Measurements from ENCODE around the gene SHISA8. TPM values are rescaled to one million over a fixed set of nuclear protein-coding genes. Genes with fewer than 3 reads are reported as not detected.

Gene SHISA8
- 1 to 10 TPM in 6 of 7 donors, under 1 TPM in 1; 0.51 to 5.9 (median 3.6) TPM for total RNA-seq
- polyA plus RNA-seq, result 1 to 10 TPM; 1.2 to 2.0 (median 1.4) TPM
- long read RNA-seq, donor 1, result 0 reads
- long read RNA-seq, donor 2, result 0 reads

- H3K4me1 ChIP-seq, result peaks cover 37 to 95% (median 66%) of the 10 kb centered on the region in 6 donors
- intact Hi-C loops (cut with DNase I; ENCODE audit: low total_unique reads), result no loop called here
- TF ChIP-seq POLR2AphosphoS5 (IDR thresholded peaks at IDR 0.05) (peak; percentile 23 to 50 (median 49)), CTCF (IDR thresholded peaks at IDR 0.05 in 8 of 11, conservative IDR thresholded peaks at IDR 0.05 in 3 of 11) (no peak)
- H3K9me3 ChIP-seq, result no peaks in the 10 kb centered on the region
- peaks cover 4 to 100% (median 64%) of the 10 kb centered on the region in 7 donors for H3K27me3 ChIP-seq (replicated peaks in 1 of 7)
- 8 to 11% (median 9%) methylated on average over 48 to 61 of the region's 63 CpGs for WGBS, 5 donors
- peak within 1 kb of the TSS in 4 of 8 donors; percentile 28 to 70 (median 41) for H3K27ac ChIP-seq
- H3K4me3 ChIP-seq, result peak within 1 kb of the TSS; percentile 35 to 74 (median 46)
- no peaks in the 10 kb centered on the region for H3K36me3 ChIP-seq
- peak; percentile 91 for DNase-seq
Observed at GRCh38 chr22:41915035-41915785, at the start of gene SHISA8. Gene SHISA8, minus strand, starts transcription at chr22:41915074. Its CDS starts 407 bp downstream, at chr22:41914667.

- Histone ChIP-seq H3K4me3 (no peak overlapping the region), H3K27me3 (replicated peaks in 1 of 7) (no peaks in the 10 kb centered on the region)
- intact Hi-C loops (cut with DNase I; ENCODE audit: low total_unique reads), result no loop called here
Observed at GRCh38 chr22:41964112-41964491, 49.2 kb upstream of the SHISA8 start.

GRCh38 chr22:41963453-41964111 lies 48.7 kb upstream of the SHISA8 start:
- Histone ChIP-seq H3K36me3 (no peaks in the 10 kb centered on the region), H3K4me1 (peaks cover 0 to 8% (median 0%) of the 10 kb centered on the region in 6 donors), H3K27me3 (replicated peaks in 1 of 7) (peaks cover 0 to under 1% (median 0%) of the 10 kb centered on the region in 7 donors), H3K27ac (no peak overlapping the region), H3K4me3 (no peak overlapping the region), H3K9me3 (no peaks in the 10 kb centered on the region)
- no peak for DNase-seq
- intact Hi-C loops (cut with DNase I; ENCODE audit: low total_unique reads), result no loop called here
- 73 to 84% (median 78%) methylated on average over 9 of the region's 9 CpGs for WGBS, 5 donors
- no peak for TF ChIP-seq POLR2AphosphoS5 (IDR thresholded peaks at IDR 0.05)
- TF ChIP-seq CTCF (IDR thresholded peaks at IDR 0.05 in 8 of 11, conservative IDR thresholded peaks at IDR 0.05 in 3 of 11), result no peak
- no peak for TF ChIP-seq POLR2A (IDR thresholded peaks at IDR 0.05)

More at GRCh38 chr22:41964112-41964491, 49.2 kb upstream of the SHISA8 start:
- 79 to 91% (median 86%) methylated on average over 5 of the region's 5 CpGs for WGBS, 5 donors
- Histone ChIP-seq H3K4me1 (peaks cover 0 to 8% (median 0%) of the 10 kb centered on the region in 6 donors), H3K36me3 (no peaks in the 10 kb centered on the region), H3K9me3 (no peaks in the 10 kb centered on the region), H3K27ac (no peak overlapping the region)
- DNase-seq, result no peak
- no peak for TF ChIP-seq POLR2A (IDR thresholded peaks at IDR 0.05)

GRCh38 chr22:41957941-41958556 lies 43.2 kb upstream of the SHISA8 start:
- H3K4me3 ChIP-seq, result peak overlapping the region in 7 of 8 donors; percentile 0 to 59 (median 15)
- no peak for TF ChIP-seq POLR2A (IDR thresholded peaks at IDR 0.05)
- peak in 6 of 11 experiments; percentile 7 to 61 (median 36) for TF ChIP-seq CTCF (IDR thresholded peaks at IDR 0.05 in 8 of 11, conservative IDR thresholded peaks at IDR 0.05 in 3 of 11)
- no peak for TF ChIP-seq POLR2AphosphoS5 (IDR thresholded peaks at IDR 0.05)
- intact Hi-C loops (cut with DNase I; ENCODE audit: low total_unique reads), result no loop called here
- no peak for DNase-seq
- H3K4me1 ChIP-seq, result peaks cover 5 to 19% (median 10%) of the 10 kb centered on the region in 6 donors
- 47 to 77% (median 52%) methylated on average over 12 to 23 of the region's 23 CpGs for WGBS, 5 donors
- H3K9me3 ChIP-seq, result no peaks in the 10 kb centered on the region
- no peaks in the 10 kb centered on the region for H3K36me3 ChIP-seq
- peaks cover 0 to 13% (median 0%) of the 10 kb centered on the region in 7 donors for H3K27me3 ChIP-seq (replicated peaks in 1 of 7)
- H3K27ac ChIP-seq, result no peak overlapping the region

All from spleen (tissue), 13 donors.